OCI-LY1 (cell line): ENCODE measurements around the gene PHRF1.

Experiments used
- H2AFZ ChIP-seq: fragments of 200-600 bp; sonication (generic), shearing (Covaris generic); 2 replicates; pipeline ENCODE4 v1.6.0; 2014; ENCODE audit warnings: antibody characterized with exemption, mild to moderate bottlenecking, low read length
- H3F3A ChIP-seq: fragments of 200-600 bp; sonication (generic), shearing (Covaris generic); 2 replicates; pipeline ENCODE4 v1.6.0; 2014; ENCODE audit warnings: mild to moderate bottlenecking, antibody characterized with exemption, low read length, moderate library complexity; ENCODE audit not compliant: insufficient read depth
- H3K27ac ChIP-seq: fragments of 200-600 bp; sonication (generic); 2 replicates; pipeline ENCODE4 v1.5.1; 2014; ENCODE audit warnings: low read length, mixed run types, mild to moderate bottlenecking, low read depth; ENCODE audit not compliant: poor library complexity, severe bottlenecking
- H3K27me3 ChIP-seq: fragments of 200-600 bp; sonication (generic); 2 replicates; pipeline ENCODE4 v1.6.0; 2014; ENCODE audit warnings: antibody characterized with exemption, mild to moderate bottlenecking, low read length, moderate library complexity; ENCODE audit not compliant: insufficient read depth
- H3K36me3 ChIP-seq: fragments of 200-600 bp; sonication (generic); 2 replicates; pipeline ENCODE4 v1.6.1; 2014; ENCODE audit warnings: mild to moderate bottlenecking, antibody characterized with exemption, low read length, moderate library complexity, mixed read lengths; ENCODE audit not compliant: insufficient read depth
- H3K4me1 ChIP-seq: fragments of 200-600 bp; sonication (generic); 2 replicates; pipeline ENCODE4 v1.5.1; 2014; ENCODE audit warnings: mild to moderate bottlenecking, low read length, moderate library complexity; ENCODE audit not compliant: insufficient read depth, severe bottlenecking
- H3K4me2 ChIP-seq: fragments of 200-600 bp; sonication (generic), shearing (Covaris generic); 2 replicates; pipeline ENCODE4 v1.6.1; 2014; ENCODE audit warnings: low read length
- H3K4me3 ChIP-seq: fragments of 200-600 bp; sonication (generic); 2 replicates; pipeline ENCODE4 v1.5.1; 2014; ENCODE audit warnings: low read length, low read depth, mild to moderate bottlenecking, mixed read lengths; ENCODE audit not compliant: poor library complexity, severe bottlenecking
- H3K79me2 ChIP-seq: fragments of 200-600 bp; shearing (Covaris generic); 2 replicates; pipeline ENCODE4 v1.6.1; 2016; ENCODE audit warnings: mixed run types, low read length, mixed read lengths; ENCODE audit not compliant: insufficient read depth
- H3K9ac ChIP-seq: fragments of 200-600 bp; sonication (generic), shearing (Covaris generic); 2 replicates; pipeline ENCODE4 v1.6.1; 2014; ENCODE audit warnings: mild to moderate bottlenecking, low read length, mixed read lengths
- H3K9me2 ChIP-seq: fragments of 200-600 bp; sonication (generic), shearing (Covaris generic); 2 replicates; pipeline ENCODE4 v1.6.1; 2014; ENCODE audit warnings: low read depth, mild to moderate bottlenecking, low read length, mixed read lengths
- H3K9me3 ChIP-seq: fragments of 200-600 bp; shearing (Covaris generic); 2 replicates; pipeline ENCODE4 v1.6.1; 2014; ENCODE audit warnings: low read length, mixed read lengths
- H4K20me1 ChIP-seq: fragments of 200-600 bp; sonication (generic), shearing (Covaris generic); 2 replicates; pipeline ENCODE4 v1.6.0; 2016; ENCODE audit warnings: mild to moderate bottlenecking, low read length; ENCODE audit not compliant: insufficient read depth
- CTCF ChIP-seq: fragments of 200-600 bp; sonication (generic), shearing (Covaris generic); IDR thresholded peaks from 2 replicates; pipeline ENCODE4 v1.5.1; 2017; ENCODE audit warnings: mild to moderate bottlenecking, antibody characterized with exemption, low read length, moderate library complexity, mixed read lengths
- EZH2 ChIP-seq: fragments of 200-600 bp; sonication (generic), shearing (Covaris generic); IDR thresholded peaks from 2 replicates; pipeline ENCODE4 v1.8.0; 2017; ENCODE audit warnings: borderline replicate concordance, mixed run types, mild to moderate bottlenecking, antibody characterized with exemption, low read length, moderate library complexity, mixed read lengths

PHRF1 gene

GRCh38 chr11:563066-563811 is 13.0 kb upstream of the PHRF1 start:
- no peak overlapping the region for H3K4me3 ChIP-seq
- H3K79me2 ChIP-seq, result no peaks in the 10 kb centered on the region
- no peak overlapping the region for H2AFZ ChIP-seq
- no peaks in the 10 kb centered on the region for H3K27me3 ChIP-seq
- H3K36me3 ChIP-seq, result no peaks in the 10 kb centered on the region; the same call in 1 of the 2 replicates
- no peaks in the 10 kb centered on the region for H3K9me3 ChIP-seq
- no peak overlapping the region for H3K27ac ChIP-seq
- no peak overlapping the region for H3K9ac ChIP-seq
- no peaks in the 10 kb centered on the region for H4K20me1 ChIP-seq
- no peaks in the 10 kb centered on the region for H3K9me2 ChIP-seq
- no peaks in the 10 kb centered on the region for H3F3A ChIP-seq
- TF ChIP-seq EZH2 (no peak), CTCF (no peak)
- no peak overlapping the region for H3K4me2 ChIP-seq
- peaks cover 39% of the 10 kb centered on the region for H3K4me1 ChIP-seq

- H3K9me2 ChIP-seq, result no peaks in the 10 kb centered on the region
- H3K9me3 ChIP-seq, result no peaks in the 10 kb centered on the region
- no peak overlapping the region for H3K4me3 ChIP-seq
- peaks cover 41% of the 10 kb centered on the region for H3K4me1 ChIP-seq
- no peak overlapping the region for H2AFZ ChIP-seq
- H3K36me3 ChIP-seq, result no peaks in the 10 kb centered on the region; the same call in 1 of the 2 replicates
- TF ChIP-seq CTCF (no peak), EZH2 (no peak)
- H3K79me2 ChIP-seq, result no peaks in the 10 kb centered on the region
- H3F3A ChIP-seq, result no peaks in the 10 kb centered on the region
- no peaks in the 10 kb centered on the region for H3K27me3 ChIP-seq
- no peak overlapping the region for H3K4me2 ChIP-seq
- H3K27ac ChIP-seq, result no peak overlapping the region
- no peaks in the 10 kb centered on the region for H4K20me1 ChIP-seq
- H3K9ac ChIP-seq, result no peak overlapping the region
These were observed 12.3 kb upstream of the PHRF1 start for GRCh38 chr11:563812-564578.

GRCh38 chr11:565921-566509 is 10.3 kb upstream of the PHRF1 start:
- Histone ChIP-seq H3K9me2 (no peaks in the 10 kb centered on the region), H3K36me3 (no peaks in the 10 kb centered on the region; the same call in 1 of the 2 replicates), H3K4me3 (no peak overlapping the region), H2AFZ (no peak overlapping the region), H3K79me2 (no peaks in the 10 kb centered on the region), H3K4me2 (no peak overlapping the region; the same call in 1 of the 2 replicates), H3K9ac (no peak overlapping the region), H3K27me3 (peaks cover 5% of the 10 kb centered on the region; the same call in 1 of the 2 replicates), H3K9me3 (no peaks in the 10 kb centered on the region), H3K27ac (no peak overlapping the region), H3K4me1 (peaks cover 33% of the 10 kb centered on the region), H4K20me1 (no peaks in the 10 kb centered on the region), H3F3A (no peaks in the 10 kb centered on the region)
- TF ChIP-seq EZH2, result no peak
- TF ChIP-seq CTCF, result peak; percentile 28; the same call in 1 of the 2 replicates
